Caco-2 (cell line): Measurements from ENCODE around the gene DCAF11. TPM values are rescaled to one million over a fixed set of nuclear protein-coding genes. Genes with fewer than 3 reads are reported as not detected.
"Not testable (repeated sequence)": the region's sequence is repeated elsewhere in the genome, so short reads cannot be mapped to it uniquely, and the experiment has no call there.

ENCODE experiments used
- BruUV-seq: library from RNA; stranded (reverse); fragments of 400-500 nt; replicated peaks from 2 replicates; lab custom pipeline; 2021; lab: Mats Ljungman, UMichigan
- CTCF ChIA-PET: fragments of 300-600 bp; sonication (Branson Sonifier 250); formaldehyde crosslinking; loops from one replicate; lab custom pipeline; 2022; ENCODE audit warnings: antibody characterized with exemption; lab: Charles Lee
- POLR2A ChIA-PET: fragments of 300-600 bp; sonication (Branson Sonifier 250); formaldehyde crosslinking; loops from one replicate; lab custom pipeline; 2022; ENCODE audit warnings: antibody characterized with exemption; lab: Charles Lee
- DNase-seq, 2 experiments: peaks; one replicate each; pipeline versions ENCODE4 v3.0.0 to v3.0.0-alpha.2; 2020 to 2022
- H3K27me3 ChIP-seq: replicated peaks from 2 replicates; pipeline ENCODE4 v1.6.0; 2011; ENCODE audit warnings: low read length; ENCODE audit not compliant: control insufficient read depth, insufficient read depth
- H3K36me3 ChIP-seq: 2 replicates; pipeline ENCODE4 v1.5.1; 2011; ENCODE audit warnings: low read length; ENCODE audit not compliant: control insufficient read depth, insufficient read depth
- H3K4me1 ChIP-seq: fragments of 250-450 bp; sonication (Bioruptor Pico); 2 replicates; pipeline ENCODE4 v1.5.1; 2020; ENCODE audit warnings: mild to moderate bottlenecking
- H3K4me3 ChIP-seq: 2 replicates; pipeline ENCODE4 v1.5.1; 2011; ENCODE audit warnings: low read depth, mild to moderate bottlenecking, control low read depth, low read length
- H3K9me3 ChIP-seq: fragments of 250-450 bp; sonication (Bioruptor Pico); 2 replicates; pipeline ENCODE4 v1.5.1; 2020; ENCODE audit warnings: mild to moderate bottlenecking, moderate library complexity
- H3K27ac Mint-ChIP-seq: one replicate; pipeline ENCODE4 v1.8.0; 2022; ENCODE audit warnings: mixed read lengths; ENCODE audit not compliant: unreplicated experiment
- H3K27me3 Mint-ChIP-seq: one replicate; pipeline ENCODE4 v1.8.0; 2022; ENCODE audit warnings: mixed read lengths; ENCODE audit not compliant: insufficient read depth, unreplicated experiment
- H3K36me3 Mint-ChIP-seq: one replicate; pipeline ENCODE4 v1.8.0; 2022; ENCODE audit warnings: mild to moderate bottlenecking, mixed read lengths; ENCODE audit not compliant: insufficient read depth, unreplicated experiment
- H3K4me1 Mint-ChIP-seq: one replicate; pipeline ENCODE4 v1.8.0; 2022; ENCODE audit warnings: low read depth, mixed read lengths; ENCODE audit not compliant: unreplicated experiment
- H3K4me3 Mint-ChIP-seq: one replicate; pipeline ENCODE4 v1.8.0; 2022; ENCODE audit warnings: mild to moderate bottlenecking, moderate library complexity, mixed read lengths; ENCODE audit not compliant: unreplicated experiment
- H3K9me3 Mint-ChIP-seq: one replicate; pipeline ENCODE4 v1.8.0; 2022; ENCODE audit warnings: mixed read lengths; ENCODE audit not compliant: unreplicated experiment
- CTCF ChIP-seq, 2 experiments: fragments of 200-600 bp in 1 of 2; IDR thresholded peaks; 1 replicate in 1 of 2; 2 replicates in 1 of 2; pipeline versions ENCODE4 v1.5.1 to v1.8.0; 2011 to 2022; ENCODE audit warnings: antibody characterized with exemption in 1 of 2, control low read depth in 1 of 2, inconsistent platforms in 1 of 2, low read depth in 1 of 2, low read length in 1 of 2, mild to moderate bottlenecking in 1 of 2, moderate library complexity in 1 of 2; ENCODE audit not compliant: insufficient read depth in 1 of 2, severe bottlenecking in 1 of 2, unreplicated experiment in 1 of 2
- intact Hi-C: fragments of 100-400 bp; cut with micrococcal nuclease; formaldehyde crosslinking; loops from one replicate; pipeline ENCODE4 v1.10.0; 2022; ENCODE audit not compliant: unreplicated experiment
- total RNA-seq: library from RNA; stranded (reverse); gene quantifications from 2 replicates; pipeline ENCODE4 v1.2.3, GENCODE V29; 2022

Gene DCAF11
- total RNA-seq, 1 experiment from 2014 or later = 65.9 TPM

- no peaks in the 10 kb centered on the region for H3K9me3 Mint-ChIP-seq
These were observed 12.1 kb upstream of the DCAF11 start for GRCh38 chr14:24102357-24103048.

GRCh38 chr14:24103451-24103850 lies 11.1 kb upstream of the DCAF11 start:
- H3K9me3 ChIP-seq = peaks cover 9% of the 10 kb centered on the region
- no peak for DNase-seq
- H3K9me3 Mint-ChIP-seq = no peaks in the 10 kb centered on the region
- no peak overlapping the region for H3K27ac Mint-ChIP-seq
- no peaks in the 10 kb centered on the region for H3K27me3 Mint-ChIP-seq
- no peaks in the 10 kb centered on the region for H3K4me1 Mint-ChIP-seq
- H3K27me3 ChIP-seq = no peaks in the 10 kb centered on the region
- BruUV-seq = TSS peak; percentile 9
- H3K36me3 ChIP-seq = no peaks in the 10 kb centered on the region; the same call in 1 of the 2 replicates
- no peak for TF ChIP-seq CTCF (IDR thresholded peaks at IDR 0.05; ENCODE audit: insufficient read depth in 1 of 2, low read depth in 1 of 2, low read length in 1 of 2, severe bottlenecking in 1 of 2, unreplicated experiment in 1 of 2)
- no peak overlapping the region for H3K4me3 Mint-ChIP-seq
- intact Hi-C loops = no loop called here
- ChIA-PET CTCF (interaction anchor here (0.6 kb wide), 1 partner anchor 59 kb away, joined by 6 read pairs; no protein-coding TSS in a partner anchor), POLR2A (no interaction called here)
- H3K36me3 Mint-ChIP-seq = peaks cover 45% of the 10 kb centered on the region
- no peak overlapping the region for H3K4me3 ChIP-seq
- H3K4me1 ChIP-seq = no peaks in the 10 kb centered on the region

More at GRCh38 chr14:24102357-24103048, 12.1 kb upstream of the DCAF11 start:
- no peak overlapping the region for H3K4me3 Mint-ChIP-seq
- no TSS peak for BruUV-seq
- peak overlapping the region; percentile 27 for H3K27ac Mint-ChIP-seq
- CTCF ChIA-PET = interaction anchor here (0.5 kb wide), 1 partner anchor 8 kb away, joined by 3 read pairs; no protein-coding TSS in a partner anchor
- no peak for TF ChIP-seq CTCF (IDR thresholded peaks at IDR 0.05; ENCODE audit: insufficient read depth in 1 of 2, low read depth in 1 of 2, low read length in 1 of 2, severe bottlenecking in 1 of 2, unreplicated experiment in 1 of 2)
- no peaks in the 10 kb centered on the region for H3K27me3 Mint-ChIP-seq
- Histone ChIP-seq H3K4me3 (no peak overlapping the region), H3K4me1 (no peaks in the 10 kb centered on the region), H3K36me3 (no peaks in the 10 kb centered on the region; the same call in 1 of the 2 replicates), H3K9me3 (peaks cover 9% of the 10 kb centered on the region), H3K27me3 (no peaks in the 10 kb centered on the region)
- no peaks in the 10 kb centered on the region for H3K4me1 Mint-ChIP-seq
- intact Hi-C loops = no loop called here
- POLR2A ChIA-PET = interaction anchor here (0.7 to 1.0 kb wide), 2 partner anchors 13 to 114 kb away, joined by 3 to 4 read pairs; partner anchors contain the start of genes DCAF11, DHRS4L2 and NRL
- H3K36me3 Mint-ChIP-seq = peaks cover 52% of the 10 kb centered on the region
- DNase-seq = no peak

DNA sequence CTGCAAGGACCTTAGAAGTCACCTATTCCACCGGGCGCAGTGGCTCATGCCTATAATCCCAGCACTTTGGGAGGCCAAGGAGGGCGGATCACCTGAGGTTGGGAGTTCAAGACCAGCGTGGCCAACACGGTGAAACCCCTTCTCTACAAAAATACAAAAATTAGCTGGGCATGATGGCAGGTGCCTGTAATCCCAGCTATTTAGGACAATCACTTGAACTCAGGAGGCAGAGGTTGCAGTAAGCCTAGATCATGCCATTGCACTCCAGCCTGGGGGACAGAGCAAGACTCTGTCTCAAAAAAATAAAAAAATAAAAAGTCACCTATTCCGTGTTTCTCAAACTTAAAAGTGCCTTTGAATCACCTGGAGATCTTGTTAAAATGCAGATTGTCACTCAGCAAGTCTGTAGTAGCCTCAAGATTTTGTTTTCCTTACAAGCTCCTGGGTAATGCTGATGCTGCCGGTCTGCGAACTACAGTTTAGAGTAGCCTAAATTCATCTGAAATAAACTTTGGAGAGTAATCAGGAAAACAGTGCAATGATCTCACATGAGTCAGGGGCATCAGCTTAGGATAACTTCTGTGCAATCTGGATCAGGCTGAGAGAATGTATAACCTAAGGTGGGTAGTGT lies 8.9 kb upstream of the DCAF11 start:
- intact Hi-C loops, H3K36me3 ChIP-seq, H3K4me1 Mint-ChIP-seq, DNase-seq, H3K4me3 ChIP-seq, H3K4me1 ChIP-seq, H3K27me3 ChIP-seq, H3K27ac Mint-ChIP-seq, H3K9me3 Mint-ChIP-seq, H3K9me3 ChIP-seq, BruUV-seq, H3K4me3 Mint-ChIP-seq, H3K27me3 Mint-ChIP-seq: not testable (repeated sequence)
- H3K36me3 Mint-ChIP-seq = peaks cover 24% of the 10 kb centered on the region
- ChIA-PET POLR2A (interaction anchor here (1.5 kb wide), 1 partner anchor 12 kb away, joined by 13 read pairs; the partner anchor contains the start of gene PCK2), CTCF (interaction anchor here (1.0 to 6.7 kb wide), 4 partner anchors 9 to 48 kb away, joined by 3 to 155 read pairs (median 6); partner anchors contain the start of genes DCAF11, NRL and PCK2)
